ENCODE data around the gene FZD10.

FZD10 gene

GRCh38 chr12:130131801-130132200, 30.5 kb upstream of the FZD10 start:
- DNase-seq (ENCODE audit: low read depth in 2 of 2): no peak

- no peak for DNase-seq (ENCODE audit: low read depth in 2 of 2)
Observed at GRCh38 chr12:130132831-130133511, 29.3 kb upstream of the FZD10 start.

GRCh38 chr12:130133851-130134562, 28.3 kb upstream of the FZD10 start:
- no peak for DNase-seq (ENCODE audit: low read depth in 2 of 2)

GRCh38 chr12:130134563-130134915, 27.7 kb upstream of the FZD10 start:
- no peak for DNase-seq (ENCODE audit: low read depth in 2 of 2)

- no peak for DNase-seq (ENCODE audit: low read depth in 2 of 2)
Observed at GRCh38 chr12:130136509-130137039, 25.7 kb upstream of the FZD10 start.

- DNase-seq (ENCODE audit: low read depth in 2 of 2): no peak
Observed at GRCh38 chr12:130137040-130138018, 24.9 kb upstream of the FZD10 start.

- no peak for DNase-seq (ENCODE audit: low read depth in 2 of 2)
Observed at GRCh38 chr12:130138478-130138877, 23.8 kb upstream of the FZD10 start.

- no peak for DNase-seq (ENCODE audit: low read depth in 2 of 2)
Observed at GRCh38 chr12:130139567-130140421, 22.5 kb upstream of the FZD10 start.

- DNase-seq (ENCODE audit: low read depth in 2 of 2): no peak
Observed at GRCh38 chr12:130141105-130141504, 21.2 kb upstream of the FZD10 start.

- DNase-seq (ENCODE audit: low read depth in 2 of 2): no peak
Observed at GRCh38 chr12:130141901-130142683, 20.2 kb upstream of the FZD10 start.

- DNase-seq (ENCODE audit: low read depth in 2 of 2): no peak
Observed at GRCh38 chr12:130142736-130143135, 19.5 kb upstream of the FZD10 start.

- no peak for DNase-seq (ENCODE audit: low read depth in 2 of 2)
Observed at GRCh38 chr12:130143136-130143535, 19.1 kb upstream of the FZD10 start.

GRCh38 chr12:130144256-130144655, 18.0 kb upstream of the FZD10 start:
- DNase-seq (ENCODE audit: low read depth in 2 of 2): no peak

GRCh38 chr12:130145731-130146130, 16.5 kb upstream of the FZD10 start:
- no peak for DNase-seq (ENCODE audit: low read depth in 2 of 2)

- no peak for DNase-seq (ENCODE audit: low read depth in 2 of 2)
Observed at GRCh38 chr12:130146176-130146931, 15.9 kb upstream of the FZD10 start.

- DNase-seq (ENCODE audit: low read depth in 2 of 2): no peak
Observed at GRCh38 chr12:130147875-130148596, 14.2 kb upstream of the FZD10 start.

- DNase-seq (ENCODE audit: low read depth in 2 of 2): no peak
Observed at GRCh38 chr12:130151846-130152245, 10.4 kb upstream of the FZD10 start.

GRCh38 chr12:130152386-130152785, 9.9 kb upstream of the FZD10 start:
- no peak for DNase-seq (ENCODE audit: low read depth in 2 of 2)

GRCh38 chr12:130153803-130154202, 8.5 kb upstream of the FZD10 start:
- no peak for DNase-seq (ENCODE audit: low read depth in 2 of 2)

Measured in activated CD4-positive, alpha-beta T cell treated with anti-CD3 and anti-CD28 coated beads for 24 hours (primary cell).